IPS-11a (cell line): ENCODE data around the gene HIVEP3.

Experiments used
- H3K4me3 ChIP-seq: one replicate; pipeline ENCODE4 v1.5.1; 2013; ENCODE audit warnings: low read depth, low read length, control low read depth

HIVEP3 gene

GRCh38 chr1:41545996-41546832, 372.5 kb downstream of the HIVEP3 start:
- no peak overlapping the region for H3K4me3 ChIP-seq

- H3K4me3 ChIP-seq, result no peak overlapping the region
Measured at GRCh38 chr1:41542196-41542930, 376.4 kb downstream of the HIVEP3 start.

- no peak overlapping the region for H3K4me3 ChIP-seq
Measured at GRCh38 chr1:41541592-41541952, 377.1 kb downstream of the HIVEP3 start.

- no peak overlapping the region for H3K4me3 ChIP-seq
Measured at GRCh38 chr1:41540886-41541591, 377.7 kb downstream of the HIVEP3 start.

GRCh38 chr1:41539999-41540398, 378.7 kb downstream of the HIVEP3 start:
- H3K4me3 ChIP-seq, result no peak overlapping the region

GRCh38 chr1:41539418-41539805, 379.3 kb downstream of the HIVEP3 start:
- no peak overlapping the region for H3K4me3 ChIP-seq

GRCh38 chr1:41538741-41539417, 379.8 kb downstream of the HIVEP3 start:
- no peak overlapping the region for H3K4me3 ChIP-seq

GRCh38 chr1:41537788-41538351, 380.9 kb downstream of the HIVEP3 start:
- no peak overlapping the region for H3K4me3 ChIP-seq

- H3K4me3 ChIP-seq, result no peak overlapping the region
Measured at GRCh38 chr1:41537251-41537650, 381.5 kb downstream of the HIVEP3 start.

- H3K4me3 ChIP-seq, result no peak overlapping the region
Measured at GRCh38 chr1:41536361-41536802, 382.3 kb downstream of the HIVEP3 start.

- no peak overlapping the region for H3K4me3 ChIP-seq
Measured at GRCh38 chr1:41535716-41536115, 383.0 kb downstream of the HIVEP3 start.

GRCh38 chr1:41535276-41535675, 383.4 kb downstream of the HIVEP3 start:
- no peak overlapping the region for H3K4me3 ChIP-seq

GRCh38 chr1:41534181-41535076, 384.3 kb downstream of the HIVEP3 start:
- H3K4me3 ChIP-seq, result no peak overlapping the region

GRCh38 chr1:41533731-41534080, 385.0 kb downstream of the HIVEP3 start:
- H3K4me3 ChIP-seq, result no peak overlapping the region

GRCh38 chr1:41533016-41533730, 385.5 kb downstream of the HIVEP3 start:
- no peak overlapping the region for H3K4me3 ChIP-seq

GRCh38 chr1:41532206-41532975, 386.3 kb downstream of the HIVEP3 start:
- H3K4me3 ChIP-seq, result no peak overlapping the region

- H3K4me3 ChIP-seq, result no peak overlapping the region
Measured at GRCh38 chr1:41530411-41530810, 388.3 kb downstream of the HIVEP3 start.

GRCh38 chr1:41529621-41530395, 388.9 kb downstream of the HIVEP3 start:
- no peak overlapping the region for H3K4me3 ChIP-seq
